Muscle layer of colon (tissue), 2 donors: ENCODE measurements around the gene KRT2.

ENCODE experiments used
- H3K27ac ChIP-seq: one replicate; pipeline ENCODE4 v1.7.0; 2013; ENCODE audit warnings: low read depth, mild to moderate bottlenecking, low read length, moderate library complexity
- H3K27me3 ChIP-seq, 2 donors: one replicate each; pipeline ENCODE4 v1.7.0; 2013; ENCODE audit warnings: low read length in 2 of 2, mild to moderate bottlenecking in 2 of 2; ENCODE audit not compliant: insufficient read depth in 2 of 2, control insufficient read depth in 1 of 2
- H3K36me3 ChIP-seq: one replicate; pipeline ENCODE4 v1.7.0; 2013; ENCODE audit warnings: mild to moderate bottlenecking, low read length; ENCODE audit not compliant: insufficient read depth
- H3K4me1 ChIP-seq: one replicate; pipeline ENCODE4 v1.7.0; 2013; ENCODE audit warnings: mild to moderate bottlenecking, low read length; ENCODE audit not compliant: insufficient read depth
- H3K4me3 ChIP-seq, 2 donors: one replicate each; pipeline ENCODE4 v1.7.0; 2013; ENCODE audit warnings: low read length in 2 of 2, low read depth in 1 of 2, mild to moderate bottlenecking in 1 of 2, moderate library complexity in 1 of 2
- H3K9ac ChIP-seq: one replicate; pipeline ENCODE4 v1.7.0; 2013; ENCODE audit warnings: low read length
- H3K9me3 ChIP-seq: one replicate; pipeline ENCODE4 v1.7.0; 2013; ENCODE audit warnings: mild to moderate bottlenecking, low read length
- donor health status: abdominal sarcoma.
- donor health status: Adenocarcinoma of cecum.

Gene KRT2

DNA sequence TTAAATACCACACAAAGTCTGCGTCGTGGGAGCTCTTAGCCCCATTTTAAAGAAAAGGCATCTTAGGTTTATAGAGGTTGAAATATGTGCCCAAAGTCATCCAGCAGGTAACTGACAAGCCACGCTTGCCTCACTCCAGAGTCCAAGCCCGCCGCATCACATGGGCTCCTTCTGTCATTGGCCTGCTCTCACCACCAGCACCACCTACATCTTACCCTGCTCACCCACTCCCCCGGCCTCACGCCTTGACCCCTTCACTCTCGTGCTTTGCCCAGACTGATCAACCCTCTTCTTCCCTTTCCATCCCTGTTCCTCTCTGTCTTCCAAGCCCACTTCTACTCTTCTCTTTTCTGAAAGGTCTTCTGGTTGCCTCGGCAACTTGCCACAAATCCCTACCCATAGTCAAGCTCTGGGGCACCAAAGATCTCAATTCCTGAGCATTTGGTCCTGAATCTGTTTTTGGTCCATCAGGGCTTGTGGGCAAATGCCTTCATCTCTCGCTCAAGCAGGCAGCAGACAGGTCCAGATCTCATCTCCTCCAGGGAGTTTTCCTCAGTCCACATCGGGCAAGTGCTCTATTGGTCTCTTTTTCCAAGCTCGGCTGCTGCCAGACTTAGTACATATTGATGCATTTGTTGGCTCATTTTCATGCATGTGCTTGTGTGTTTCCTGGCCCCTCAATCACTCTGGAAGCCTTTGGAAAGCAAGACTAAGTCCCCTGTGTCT is 31.7 kb upstream of the KRT2 start:
- H3K4me1 ChIP-seq, result no peaks in the 10 kb centered on the region
- no peaks in the 10 kb centered on the region for H3K36me3 ChIP-seq
- H3K9ac ChIP-seq, result no peak overlapping the region
- no peaks in the 10 kb centered on the region for H3K9me3 ChIP-seq
- peaks cover 10 to 21% of the 10 kb centered on the region in 2 donors for H3K27me3 ChIP-seq
- H3K4me3 ChIP-seq, result no peak overlapping the region
- no peak overlapping the region for H3K27ac ChIP-seq

DNA sequence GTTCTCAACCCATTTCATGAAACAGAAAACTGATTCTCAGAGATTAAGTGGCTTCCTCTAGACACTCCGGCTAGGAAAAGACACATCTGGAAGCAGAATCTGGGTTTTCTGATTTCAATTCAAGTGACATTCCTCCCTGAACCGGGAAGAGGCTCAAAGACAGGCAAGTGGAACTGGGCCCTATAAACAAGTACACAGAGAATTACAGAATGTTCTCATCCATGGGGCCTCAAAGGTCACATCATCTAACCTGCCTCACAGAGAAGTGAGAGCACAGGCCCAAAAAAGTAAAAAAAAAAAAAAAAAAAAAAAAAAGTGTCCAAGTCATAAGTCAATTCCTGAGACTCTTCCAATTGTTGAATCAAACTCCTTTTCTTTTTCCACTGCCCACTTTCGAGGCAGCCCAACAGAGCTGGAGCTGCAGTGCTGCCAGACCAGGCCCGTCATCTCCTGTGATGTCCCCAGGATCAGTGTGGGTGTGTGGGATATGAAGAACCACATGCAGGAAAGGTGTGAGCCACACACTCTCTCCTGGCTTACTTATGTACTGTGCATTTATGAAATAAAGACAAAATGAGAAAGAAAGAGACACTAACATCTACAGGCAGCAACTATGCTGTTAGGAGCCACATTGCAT is 31.0 kb upstream of the KRT2 start:
- peaks cover 5 to 14% of the 10 kb centered on the region in 2 donors for H3K27me3 ChIP-seq
- no peaks in the 10 kb centered on the region for H3K4me1 ChIP-seq
- H3K9me3 ChIP-seq, result no peaks in the 10 kb centered on the region
- no peak overlapping the region for H3K4me3 ChIP-seq
- no peak overlapping the region for H3K27ac ChIP-seq
- H3K36me3 ChIP-seq, result no peaks in the 10 kb centered on the region
- no peak overlapping the region for H3K9ac ChIP-seq

DNA sequence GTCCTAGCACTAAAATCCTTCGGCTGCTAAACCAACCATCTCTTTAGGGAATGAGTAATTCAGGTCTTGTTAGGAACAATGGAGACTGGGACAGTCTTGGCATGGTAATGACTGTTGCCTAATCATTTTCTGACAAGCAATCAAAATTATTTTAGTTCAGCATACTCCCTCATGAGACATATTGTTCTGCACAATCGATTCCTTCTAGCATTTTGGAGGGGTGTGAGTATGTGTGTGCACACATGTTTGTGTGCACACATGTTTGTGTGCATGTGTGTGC is 30.3 kb upstream of the KRT2 start:
- H3K27ac ChIP-seq, result no peak overlapping the region
- H3K27me3 ChIP-seq, result peaks cover 0 to 11% of the 10 kb centered on the region in 2 donors
- H3K9me3 ChIP-seq, result no peaks in the 10 kb centered on the region
- no peak overlapping the region for H3K9ac ChIP-seq
- no peak overlapping the region for H3K4me3 ChIP-seq
- H3K36me3 ChIP-seq, result no peaks in the 10 kb centered on the region
- H3K4me1 ChIP-seq, result no peaks in the 10 kb centered on the region

DNA sequence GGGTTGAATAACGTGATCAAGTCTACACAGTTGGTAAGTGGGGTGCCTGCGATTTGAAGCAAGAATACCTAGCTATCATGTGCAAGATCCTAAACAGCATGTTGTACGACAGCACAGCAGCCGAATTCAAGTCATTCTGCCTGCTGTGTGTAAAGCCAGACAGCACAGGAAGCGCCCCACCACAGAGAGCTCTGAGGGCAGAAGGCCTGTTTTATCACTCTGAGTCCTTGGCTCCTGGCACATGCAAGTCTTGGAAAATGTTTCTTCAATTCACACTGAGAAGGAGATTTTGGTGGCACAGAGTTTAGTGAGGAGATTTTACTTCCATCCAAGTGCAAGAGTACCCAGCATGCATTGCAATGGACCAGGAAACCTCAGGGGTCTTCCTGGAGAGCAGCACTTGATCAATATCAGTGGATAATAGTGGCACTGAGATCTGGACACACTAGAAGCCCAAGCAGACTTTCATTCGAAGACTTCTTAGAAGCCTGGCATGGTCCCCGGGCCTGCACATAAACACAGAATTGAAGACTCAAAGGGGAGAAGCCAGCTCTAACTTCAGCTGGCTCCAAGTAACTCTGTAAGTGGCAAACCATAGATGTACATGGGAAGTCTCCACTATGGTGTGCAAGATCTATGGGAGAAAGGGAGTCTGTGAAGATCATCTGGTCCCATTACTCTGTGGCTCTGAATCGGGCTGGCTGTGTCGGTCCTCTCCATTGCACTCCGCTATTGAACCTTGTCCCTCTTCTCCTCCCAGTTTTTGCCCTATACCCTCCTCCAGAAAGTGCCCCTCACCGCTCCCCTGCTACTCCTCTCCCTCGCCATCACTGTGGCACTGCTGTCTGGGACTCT is 29.7 kb upstream of the KRT2 start:
- no peaks in the 10 kb centered on the region for H3K9me3 ChIP-seq
- no peak overlapping the region for H3K9ac ChIP-seq
- no peaks in the 10 kb centered on the region for H3K4me1 ChIP-seq
- no peaks in the 10 kb centered on the region for H3K36me3 ChIP-seq
- H3K27me3 ChIP-seq, result peaks cover 0 to 11% of the 10 kb centered on the region in 2 donors
- no peak overlapping the region for H3K4me3 ChIP-seq
- no peak overlapping the region for H3K27ac ChIP-seq

DNA sequence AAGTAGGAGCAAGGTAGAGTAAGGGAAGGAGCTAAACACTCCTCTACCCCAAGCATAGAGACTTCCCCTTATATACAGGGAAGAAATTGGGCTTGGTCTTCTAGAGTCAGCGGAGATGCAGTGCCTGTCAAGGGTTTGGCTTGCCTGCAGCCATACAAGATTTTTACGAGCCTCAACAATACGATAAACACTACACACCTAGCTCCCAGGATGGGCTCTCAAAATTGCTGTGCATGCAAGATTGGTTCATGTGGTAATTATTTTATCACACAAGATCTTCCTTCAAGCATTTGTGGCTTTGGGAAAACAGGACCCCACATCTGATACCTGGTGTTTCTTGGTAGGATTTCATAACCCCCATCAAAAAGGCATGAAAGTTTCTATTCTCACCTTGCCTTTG is 28.4 kb upstream of the KRT2 start, which contains the start of gene KRT1:
Gene KRT1 (minus strand): TSS at position 45 of the 400 bp plus-strand sequence. CDS start 59 bp downstream, outside the sequence.
- H3K9ac ChIP-seq, result no peak within 1 kb of the TSS
- no peaks in the 10 kb centered on the region for H3K4me1 ChIP-seq
- H3K9me3 ChIP-seq, result no peaks in the 10 kb centered on the region
- H3K36me3 ChIP-seq, result no peaks in the 10 kb centered on the region
- peaks cover 0 to 7% of the 10 kb centered on the region in 2 donors for H3K27me3 ChIP-seq
- H3K4me3 ChIP-seq, result no peak within 1 kb of the TSS
- H3K27ac ChIP-seq, result no peak within 1 kb of the TSS

DNA sequence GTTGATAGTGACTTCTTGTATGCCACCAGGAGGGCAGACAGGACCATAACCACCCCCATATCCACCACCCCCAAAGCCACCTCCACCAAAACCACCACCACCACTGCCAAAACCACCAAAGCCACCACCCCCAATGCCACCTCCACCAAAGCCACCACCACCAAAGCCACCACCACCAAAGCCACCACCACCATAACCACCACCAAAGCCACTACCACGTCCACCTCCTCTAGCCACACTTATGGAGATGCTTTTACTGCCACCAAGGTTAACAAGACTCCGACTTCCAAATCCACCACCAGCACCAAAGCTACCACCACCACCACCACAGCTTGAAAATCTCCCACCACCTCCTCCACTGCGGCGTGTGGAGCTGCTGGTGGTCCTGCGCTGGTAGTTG is 27.9 kb upstream of the KRT2 start:
- H3K9me3 ChIP-seq, result no peaks in the 10 kb centered on the region
- H3K36me3 ChIP-seq, result no peaks in the 10 kb centered on the region
- H3K4me3 ChIP-seq, result no peak overlapping the region
- no peaks in the 10 kb centered on the region for H3K4me1 ChIP-seq
- H3K27ac ChIP-seq, result no peak overlapping the region
- H3K9ac ChIP-seq, result no peak overlapping the region
- H3K27me3 ChIP-seq, result peaks cover 0 to 6% of the 10 kb centered on the region in 2 donors

DNA sequence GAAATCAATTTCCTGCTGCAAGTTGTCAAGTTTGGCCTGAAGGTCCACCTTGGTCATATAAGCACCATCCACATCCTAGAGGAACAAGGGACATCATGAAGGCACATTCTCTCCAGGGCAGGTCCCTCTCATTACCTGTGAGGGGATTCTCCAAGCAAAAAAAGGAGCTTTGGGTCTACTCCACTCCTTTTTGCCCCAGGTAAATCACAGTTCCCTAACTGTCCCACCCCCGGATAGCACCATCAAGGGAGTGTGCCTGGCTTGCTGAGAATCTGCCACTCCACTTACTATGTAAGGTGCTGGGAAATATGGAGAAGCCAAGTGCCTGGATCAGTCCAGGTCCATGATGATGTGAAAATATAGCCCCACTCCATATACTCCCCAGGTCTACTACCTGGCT is 25.7 kb upstream of the KRT2 start:
- Histone ChIP-seq H3K4me3 (no peak overlapping the region), H3K4me1 (no peaks in the 10 kb centered on the region), H3K9ac (no peak overlapping the region), H3K27ac (no peak overlapping the region), H3K36me3 (no peaks in the 10 kb centered on the region), H3K9me3 (no peaks in the 10 kb centered on the region), H3K27me3 (peaks cover 0 to 6% of the 10 kb centered on the region in 2 donors)

DNA sequence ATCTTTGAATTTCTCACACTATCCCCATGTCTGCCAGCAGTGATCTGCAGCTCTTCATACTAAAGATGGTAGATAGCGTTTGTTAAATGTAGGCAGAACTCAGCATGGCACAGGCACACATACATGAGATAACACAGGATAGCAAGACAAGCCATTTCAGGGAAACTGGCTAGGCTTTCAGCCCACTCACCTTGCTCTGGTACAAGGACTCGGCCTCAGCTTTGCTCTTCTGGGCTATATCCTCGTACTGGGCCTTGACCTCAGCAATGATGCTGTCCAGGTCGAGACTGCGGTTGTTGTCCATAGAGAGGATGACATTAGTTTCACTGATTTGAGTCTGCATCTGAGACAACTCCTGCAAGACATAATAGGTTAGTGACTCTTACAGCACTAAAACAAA is 25.1 kb upstream of the KRT2 start:
- H3K27ac ChIP-seq, result no peak overlapping the region
- H3K27me3 ChIP-seq, result peaks cover 0 to 6% of the 10 kb centered on the region in 2 donors
- H3K36me3 ChIP-seq, result no peaks in the 10 kb centered on the region
- no peaks in the 10 kb centered on the region for H3K4me1 ChIP-seq
- H3K9me3 ChIP-seq, result no peaks in the 10 kb centered on the region
- H3K9ac ChIP-seq, result no peak overlapping the region
- H3K4me3 ChIP-seq, result no peak overlapping the region

DNA sequence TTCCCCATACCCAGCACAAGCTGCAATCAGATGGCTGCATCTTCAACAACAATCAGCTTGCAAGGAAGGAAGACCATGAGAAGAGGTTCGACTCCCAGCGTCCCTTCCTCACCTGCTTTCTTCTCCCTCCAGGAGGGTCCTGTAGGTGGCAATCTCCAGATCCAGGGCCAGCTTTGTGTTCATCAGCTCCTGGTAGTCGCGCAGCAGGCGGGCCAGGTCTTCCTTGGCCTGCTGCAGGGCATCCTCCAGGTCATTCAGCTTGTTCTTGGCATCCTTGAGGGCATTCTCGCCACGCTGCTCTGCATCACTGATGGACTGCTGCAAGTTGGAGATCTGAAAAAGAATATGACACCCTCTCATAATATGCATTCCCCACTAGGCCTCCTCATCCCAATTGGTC is 24.2 kb upstream of the KRT2 start:
- H3K9me3 ChIP-seq, result no peaks in the 10 kb centered on the region
- no peaks in the 10 kb centered on the region for H3K36me3 ChIP-seq
- H3K27ac ChIP-seq, result no peak overlapping the region
- no peak overlapping the region for H3K9ac ChIP-seq
- no peak overlapping the region for H3K4me3 ChIP-seq
- no peaks in the 10 kb centered on the region for H3K4me1 ChIP-seq
- peaks cover 0 to 6% of the 10 kb centered on the region in 2 donors for H3K27me3 ChIP-seq

DNA sequence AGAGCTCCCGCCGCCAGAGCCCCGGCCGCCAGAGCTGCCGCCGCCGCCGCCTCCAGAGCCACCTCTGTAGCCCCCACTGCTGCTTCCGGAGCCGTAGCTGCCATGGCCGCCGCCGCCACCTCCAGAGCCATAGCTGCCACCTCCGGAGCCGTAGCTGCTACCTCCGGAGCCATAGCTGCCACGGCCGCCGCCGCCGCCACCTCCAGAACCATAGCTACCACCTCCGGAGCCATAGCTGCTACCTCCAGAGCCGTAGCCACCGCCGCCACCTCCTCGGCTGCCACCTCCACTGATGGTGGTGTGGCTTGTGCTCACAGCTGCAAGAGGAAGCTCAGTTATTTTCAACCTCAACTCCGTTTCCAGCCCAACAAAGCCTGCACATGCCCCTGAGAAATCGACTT is 23.3 kb upstream of the KRT2 start:
- no peaks in the 10 kb centered on the region for H3K36me3 ChIP-seq
- peaks cover 0 to 4% of the 10 kb centered on the region in 2 donors for H3K27me3 ChIP-seq
- H3K4me3 ChIP-seq, result no peak overlapping the region
- no peak overlapping the region for H3K27ac ChIP-seq
- H3K9me3 ChIP-seq, result no peaks in the 10 kb centered on the region
- H3K4me1 ChIP-seq, result no peaks in the 10 kb centered on the region
- H3K9ac ChIP-seq, result no peak overlapping the region

DNA sequence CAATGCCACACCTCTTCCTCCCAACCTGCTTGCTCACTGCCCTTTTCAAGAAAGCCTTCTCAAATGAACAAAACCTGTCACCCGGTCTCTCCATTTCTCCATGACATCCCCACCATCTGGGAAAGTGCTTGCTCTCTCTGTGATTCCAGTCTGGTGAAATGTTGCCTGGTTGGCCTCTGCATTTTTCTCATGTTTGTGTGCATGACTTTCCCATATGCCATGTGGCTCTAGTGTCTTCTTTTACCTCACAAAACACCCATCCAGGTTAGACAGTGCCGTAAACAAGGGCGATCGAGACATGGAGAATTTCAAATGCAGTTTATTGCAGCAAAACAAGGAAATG is 22.4 kb upstream of the KRT2 start:
- H3K4me3 ChIP-seq, result no peak overlapping the region
- H3K27me3 ChIP-seq, result no peaks in the 10 kb centered on the region
- no peaks in the 10 kb centered on the region for H3K4me1 ChIP-seq
- no peaks in the 10 kb centered on the region for H3K9me3 ChIP-seq
- no peaks in the 10 kb centered on the region for H3K36me3 ChIP-seq
- no peak overlapping the region for H3K27ac ChIP-seq
- H3K9ac ChIP-seq, result no peak overlapping the region
